IPS-18a (cell line): ENCODE measurements around the gene NUDCD2.
"Not testable (repeated sequence)": the region's sequence is repeated elsewhere in the genome, so short reads cannot be mapped to it uniquely, and the experiment has no call there.

Source experiments
- H3K27ac ChIP-seq: one replicate; pipeline ENCODE4 v1.5.1; 2013; ENCODE audit warnings: low read length
- H3K27me3 ChIP-seq: one replicate; pipeline ENCODE4 v1.6.1; 2013; ENCODE audit warnings: mild to moderate bottlenecking, low read length; ENCODE audit not compliant: control insufficient read depth, insufficient read depth
- H3K36me3 ChIP-seq: one replicate; pipeline ENCODE4 v1.6.1; 2013; ENCODE audit warnings: low read depth, low read length; ENCODE audit not compliant: control insufficient read depth
- H3K4me1 ChIP-seq: one replicate; pipeline ENCODE4 v1.6.1; 2013; ENCODE audit warnings: low read depth, low read length; ENCODE audit not compliant: control insufficient read depth
- H3K4me3 ChIP-seq: one replicate; pipeline ENCODE4 v1.5.1; 2013; ENCODE audit warnings: low read length
- H3K9ac ChIP-seq: one replicate; pipeline ENCODE4 v1.6.1; 2013; ENCODE audit warnings: mild to moderate bottlenecking, low read length, moderate library complexity
- H3K9me3 ChIP-seq: one replicate; pipeline ENCODE4 v1.6.1; 2013; ENCODE audit warnings: low read depth, low read length; ENCODE audit not compliant: control insufficient read depth

Gene NUDCD2

GRCh38 chr5:163444526-163444925 is 15.4 kb downstream of the NUDCD2 start:
- H3K36me3 ChIP-seq, result peaks cover 92% of the 10 kb centered on the region

GRCh38 chr5:163440954-163441353 is 18.9 kb downstream of the NUDCD2 start:
- Histone ChIP-seq H3K27me3 (no peaks in the 10 kb centered on the region), H3K4me1 (peaks cover 19% of the 10 kb centered on the region), H3K36me3 (peaks cover 72% of the 10 kb centered on the region), H3K9ac (no peak overlapping the region), H3K4me3 (no peak overlapping the region), H3K9me3 (no peaks in the 10 kb centered on the region), H3K27ac (no peak overlapping the region)

More at GRCh38 chr5:163444526-163444925, 15.4 kb downstream of the NUDCD2 start:
- no peak overlapping the region for H3K4me3 ChIP-seq
- H3K27me3 ChIP-seq, result no peaks in the 10 kb centered on the region
- H3K9ac ChIP-seq, result no peak overlapping the region
- H3K4me1 ChIP-seq, result peaks cover 6% of the 10 kb centered on the region
- H3K27ac ChIP-seq, result no peak overlapping the region
- no peaks in the 10 kb centered on the region for H3K9me3 ChIP-seq

- H3K36me3 ChIP-seq, result peaks cover 53% of the 10 kb centered on the region
- peak overlapping the region; percentile 99 for H3K4me3 ChIP-seq
- no peaks in the 10 kb centered on the region for H3K27me3 ChIP-seq
- H3K27ac ChIP-seq, result no peak overlapping the region
- peaks cover 19% of the 10 kb centered on the region for H3K4me1 ChIP-seq
- no peaks in the 10 kb centered on the region for H3K9me3 ChIP-seq
- H3K9ac ChIP-seq, result peak overlapping the region; percentile 98
Observed at GRCh38 chr5:163439092-163439425, 20.8 kb downstream of the NUDCD2 start.

- Histone ChIP-seq H3K27ac (peak within 1 kb of the TSS; percentile 97), H3K27me3 (no peaks in the 10 kb centered on the region), H3K4me1 (peaks cover 25% of the 10 kb centered on the region), H3K36me3 (peaks cover 38% of the 10 kb centered on the region), H3K9ac (peak within 1 kb of the TSS; percentile 98), H3K9me3 (no peaks in the 10 kb centered on the region), H3K4me3 (peak within 1 kb of the TSS; percentile 99)
Observed at GRCh38 chr5:163437309-163438182, 22.4 kb downstream of the NUDCD2 start, which contains the start of gene CCNG1. Gene CCNG1 (plus strand): TSS chr5:163437595. CDS start chr5:163439257, 1,662 bp downstream.

GRCh38 chr5:163437011-163437308 is 22.9 kb downstream of the NUDCD2 start:
- Histone ChIP-seq H3K9me3 (no peaks in the 10 kb centered on the region), H3K4me1 (peaks cover 25% of the 10 kb centered on the region), H3K9ac (peak overlapping the region; percentile 98), H3K27me3 (no peaks in the 10 kb centered on the region), H3K27ac (peak overlapping the region; percentile 86), H3K4me3 (peak overlapping the region; percentile 73), H3K36me3 (peaks cover 32% of the 10 kb centered on the region)

- Histone ChIP-seq H3K27me3 (no peaks in the 10 kb centered on the region), H3K4me3 (peak overlapping the region; percentile 73), H3K9ac (peak overlapping the region; percentile 98), H3K27ac (peak overlapping the region; percentile 86), H3K9me3 (no peaks in the 10 kb centered on the region), H3K36me3 (peaks cover 28% of the 10 kb centered on the region), H3K4me1 (peaks cover 25% of the 10 kb centered on the region)
Observed at GRCh38 chr5:163436515-163436914, 23.4 kb downstream of the NUDCD2 start.

- Histone ChIP-seq H3K27ac (no peak overlapping the region), H3K9me3 (no peaks in the 10 kb centered on the region), H3K27me3 (no peaks in the 10 kb centered on the region), H3K4me1 (peaks cover 19% of the 10 kb centered on the region), H3K4me3 (no peak overlapping the region), H3K36me3 (peaks cover 7% of the 10 kb centered on the region), H3K9ac (no peak overlapping the region)
Observed at GRCh38 chr5:163434401-163434866, 25.5 kb downstream of the NUDCD2 start.

- Histone ChIP-seq H3K36me3 (no peaks in the 10 kb centered on the region), H3K27ac (no peak overlapping the region), H3K9ac (no peak overlapping the region), H3K27me3 (no peaks in the 10 kb centered on the region), H3K4me3 (no peak overlapping the region), H3K4me1 (peaks cover 14% of the 10 kb centered on the region), H3K9me3 (no peaks in the 10 kb centered on the region)
Observed at GRCh38 chr5:163433271-163433670, 26.6 kb downstream of the NUDCD2 start.

- H3K9ac ChIP-seq, result no peak overlapping the region
- peaks cover 14% of the 10 kb centered on the region for H3K4me1 ChIP-seq
- H3K36me3 ChIP-seq, result no peaks in the 10 kb centered on the region
- no peak overlapping the region for H3K4me3 ChIP-seq
- no peak overlapping the region for H3K27ac ChIP-seq
- no peaks in the 10 kb centered on the region for H3K27me3 ChIP-seq
- H3K9me3 ChIP-seq, result no peaks in the 10 kb centered on the region
Observed at GRCh38 chr5:163432544-163432943, 27.4 kb downstream of the NUDCD2 start.

- H3K27me3 ChIP-seq, H3K27ac ChIP-seq, H3K4me3 ChIP-seq, H3K36me3 ChIP-seq, H3K4me1 ChIP-seq, H3K9ac ChIP-seq, H3K9me3 ChIP-seq: not testable (repeated sequence)
Observed at GRCh38 chr5:163426128-163426527, 33.8 kb downstream of the NUDCD2 start.

- Histone ChIP-seq H3K4me1 (no peaks in the 10 kb centered on the region), H3K9ac (no peak overlapping the region), H3K36me3 (no peaks in the 10 kb centered on the region), H3K27ac (no peak overlapping the region), H3K9me3 (no peaks in the 10 kb centered on the region), H3K27me3 (no peaks in the 10 kb centered on the region), H3K4me3 (no peak overlapping the region)
Observed at GRCh38 chr5:163424836-163425235, 35.1 kb downstream of the NUDCD2 start.

GRCh38 chr5:163415673-163416072 is 44.2 kb downstream of the NUDCD2 start:
- Histone ChIP-seq H3K4me3 (peak overlapping the region; percentile 8), H3K4me1 (peaks cover 12% of the 10 kb centered on the region)
- not testable (repeated sequence) for H3K27me3 ChIP-seq, H3K27ac ChIP-seq, H3K9ac ChIP-seq, H3K9me3 ChIP-seq, H3K36me3 ChIP-seq
